ENCODE results near the gene CRYGN.

The CRYGN gene

DNA sequence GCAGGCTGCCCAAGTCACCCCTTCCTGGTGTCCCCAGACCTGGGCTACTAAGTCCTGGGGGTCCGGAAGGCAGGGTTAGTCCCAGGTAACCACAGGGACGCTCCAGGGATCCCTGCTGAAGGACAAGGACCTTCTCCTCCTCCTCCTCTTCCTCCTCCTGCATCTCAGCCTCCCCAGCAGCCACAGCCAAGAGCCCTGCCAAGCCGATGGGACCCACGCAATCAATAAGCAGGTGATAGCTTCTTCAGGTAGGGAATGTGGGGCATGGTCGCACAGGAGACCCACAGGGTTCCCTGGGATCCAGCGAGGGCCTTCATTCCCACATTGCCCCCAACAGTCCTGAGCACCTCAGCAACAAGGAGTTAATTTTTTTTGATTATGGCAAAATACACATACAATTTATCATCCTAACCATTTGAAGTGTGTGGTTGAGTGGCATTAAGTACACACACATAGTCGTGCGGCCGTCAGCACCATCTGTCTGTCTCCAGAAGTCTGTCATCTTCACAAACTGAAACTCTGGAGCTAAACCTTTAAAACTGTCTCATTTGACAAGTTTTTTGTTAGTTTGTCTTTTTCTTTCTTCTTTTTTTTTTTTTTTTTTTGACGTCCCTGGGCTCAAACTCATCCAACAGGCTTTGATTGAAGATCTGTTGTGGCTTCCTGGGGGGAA, 12.1 kb downstream of the CRYGN start:
- in situ Hi-C loops (cut with MboI; ENCODE audit: low sequenced_read_pairs) = no loop called here

DNA sequence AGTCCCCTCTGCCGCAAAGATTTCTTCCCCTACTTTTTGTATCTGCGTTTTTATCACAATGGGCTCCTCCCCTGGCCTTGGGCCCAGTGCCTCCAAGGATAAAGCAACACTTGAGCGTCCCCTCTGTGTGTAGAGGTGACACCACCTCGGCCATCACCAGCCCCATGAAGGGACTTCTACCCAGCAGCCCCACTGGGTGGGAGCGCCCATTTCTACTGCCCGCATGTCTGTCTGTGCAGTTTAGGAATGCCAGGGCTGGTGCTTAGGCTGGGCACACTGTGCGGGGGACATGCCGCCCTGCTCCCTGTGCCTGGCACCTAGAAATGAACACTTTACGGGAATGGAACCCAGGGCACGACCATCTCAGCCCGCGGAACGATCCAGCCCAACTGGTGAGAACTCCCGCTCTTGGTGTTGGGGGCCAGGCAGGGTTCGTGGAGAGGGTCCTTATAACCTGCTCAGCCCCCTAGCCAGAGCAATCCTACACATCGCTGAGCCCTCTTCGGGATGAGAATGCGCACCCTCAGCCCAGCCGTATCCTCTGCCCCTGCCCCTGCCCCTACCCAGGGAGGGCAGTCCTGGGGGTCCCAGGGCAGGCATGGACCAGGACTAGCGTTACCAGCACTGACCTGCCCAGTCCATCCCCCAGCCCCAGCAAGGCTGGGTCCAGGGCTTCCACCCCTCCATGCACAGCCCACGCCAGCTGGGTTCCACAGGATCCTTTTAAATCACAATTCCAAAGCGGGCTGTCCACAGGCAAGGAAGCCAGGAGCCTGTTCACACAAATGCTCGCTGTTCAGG, 12.8 kb downstream of the CRYGN start:
- in situ Hi-C loops (cut with MboI; ENCODE audit: low sequenced_read_pairs) = no loop called here

DNA sequence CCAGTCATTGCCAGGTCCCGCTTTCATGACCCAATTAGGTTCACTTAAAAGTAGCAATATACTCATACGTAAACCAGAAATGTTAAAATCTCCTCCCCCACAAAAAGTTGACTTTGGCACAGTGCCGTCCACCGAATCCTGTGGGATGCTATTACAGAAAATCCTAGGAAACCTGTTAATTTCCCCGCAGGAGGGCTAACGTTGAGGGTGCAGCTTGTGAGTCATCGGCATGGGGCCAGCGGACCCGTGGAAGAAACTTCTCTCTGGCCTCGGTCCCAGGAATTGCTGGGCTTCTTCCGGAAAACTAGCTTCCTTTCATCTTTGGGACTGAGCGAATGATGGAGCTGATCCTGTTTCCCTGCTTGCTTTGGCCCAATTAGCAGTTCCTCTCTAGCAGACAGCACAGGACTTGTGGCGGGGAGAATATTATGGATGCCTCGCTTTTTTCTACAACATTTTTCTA, 13.5 kb downstream of the CRYGN start:
- in situ Hi-C loops (cut with MboI; ENCODE audit: low sequenced_read_pairs) = no loop called here

DNA sequence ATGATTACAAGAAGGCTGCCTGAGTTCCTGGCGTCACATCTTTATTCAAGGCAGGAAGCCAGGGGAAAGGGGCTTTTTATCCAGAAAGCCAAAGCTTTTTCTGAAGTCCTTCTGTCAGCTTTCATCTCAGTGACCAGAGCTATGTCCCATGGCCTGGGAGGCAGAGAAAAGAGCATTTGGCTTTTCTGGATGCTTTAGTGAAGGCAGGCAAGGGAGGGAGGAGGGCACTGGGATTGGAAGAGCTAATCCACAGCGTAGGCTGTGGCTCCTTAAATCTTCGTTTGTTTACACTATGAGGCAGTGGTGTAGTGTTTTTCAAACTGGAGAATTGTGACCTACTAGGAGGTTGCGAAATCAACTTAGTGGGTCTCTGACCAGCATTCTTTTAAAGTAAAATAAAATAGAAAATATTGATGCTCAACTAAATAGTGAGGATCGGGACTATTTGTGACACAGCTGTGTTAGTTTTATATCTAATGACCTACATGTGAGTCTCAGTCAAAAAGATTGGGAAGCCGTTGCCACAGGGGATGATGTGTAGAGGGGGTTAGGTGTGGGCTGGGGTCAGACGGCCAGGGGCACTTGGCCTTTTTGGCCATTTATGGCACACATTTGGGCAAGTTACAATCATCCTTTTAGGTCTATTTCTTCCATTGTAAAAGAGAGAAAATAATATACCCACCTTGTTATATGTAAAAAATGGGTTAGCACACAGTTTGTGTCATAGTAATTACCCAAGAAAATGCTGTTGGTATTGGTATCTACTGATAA, 14.1 kb downstream of the CRYGN start:
- in situ Hi-C loops (cut with MboI; ENCODE audit: low sequenced_read_pairs) = no loop called here

DNA sequence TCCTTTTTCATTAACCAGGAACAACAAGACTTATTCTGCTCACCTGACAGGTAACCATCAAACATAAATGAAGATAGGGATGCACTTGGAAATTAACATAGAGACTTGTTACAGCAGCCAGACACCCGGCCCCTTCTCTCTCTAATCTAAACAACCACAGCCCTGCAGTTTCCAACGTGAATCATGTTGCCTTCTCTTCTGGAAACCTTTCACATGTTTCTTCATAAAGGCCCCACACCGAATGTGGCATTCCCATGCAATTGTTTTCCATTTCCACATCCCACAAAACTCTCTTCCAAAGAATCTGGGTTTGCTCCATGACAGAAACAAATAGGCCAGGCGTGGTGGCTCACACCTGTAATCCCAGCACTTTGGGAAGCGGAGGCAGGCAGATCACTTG, 15.1 kb downstream of the CRYGN start:
- in situ Hi-C loops (cut with MboI; ENCODE audit: low sequenced_read_pairs) = no loop called here

DNA sequence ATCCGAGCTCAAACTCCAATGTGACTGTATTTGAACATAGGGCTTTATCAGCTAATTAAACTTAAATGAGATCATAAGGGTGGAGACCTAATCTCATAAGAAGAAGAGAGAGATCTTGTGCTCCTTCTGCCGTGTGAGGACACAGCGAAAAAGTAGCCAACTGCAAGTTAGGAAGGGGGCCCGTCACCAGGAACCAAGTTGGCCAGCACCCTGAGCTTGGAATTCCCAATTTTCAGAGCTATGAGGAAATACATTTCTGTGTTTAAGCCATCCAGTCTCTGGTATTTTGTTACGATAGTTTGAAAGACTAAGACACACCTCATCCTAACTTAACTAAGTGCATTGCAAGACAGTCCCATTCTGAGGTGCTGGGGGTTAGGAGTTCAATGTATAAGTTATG, 16.0 kb downstream of the CRYGN start:
- in situ Hi-C loops (cut with MboI; ENCODE audit: low sequenced_read_pairs) = no loop called here

DNA sequence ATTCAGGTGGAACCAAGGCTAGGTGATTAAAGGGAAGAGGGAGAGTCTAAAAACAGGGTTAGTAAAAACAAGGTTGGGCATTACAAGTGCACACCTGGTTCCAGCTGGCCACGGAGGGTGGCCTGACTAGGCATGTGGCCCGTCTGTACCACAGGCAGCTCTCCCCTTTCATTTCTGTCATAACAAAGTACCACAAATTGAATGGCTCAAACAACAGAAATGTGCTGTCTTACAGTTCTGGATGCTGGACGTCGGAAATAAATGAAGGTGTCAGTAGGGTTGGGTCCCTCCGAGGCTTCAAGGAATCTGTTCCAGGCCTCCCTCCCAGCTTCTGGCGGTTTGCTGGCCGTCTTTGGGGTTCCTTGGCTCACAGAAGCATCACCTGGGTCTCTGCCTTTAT, 16.7 kb downstream of the CRYGN start:
- in situ Hi-C loops (cut with MboI; ENCODE audit: low sequenced_read_pairs) = no loop called here

DNA sequence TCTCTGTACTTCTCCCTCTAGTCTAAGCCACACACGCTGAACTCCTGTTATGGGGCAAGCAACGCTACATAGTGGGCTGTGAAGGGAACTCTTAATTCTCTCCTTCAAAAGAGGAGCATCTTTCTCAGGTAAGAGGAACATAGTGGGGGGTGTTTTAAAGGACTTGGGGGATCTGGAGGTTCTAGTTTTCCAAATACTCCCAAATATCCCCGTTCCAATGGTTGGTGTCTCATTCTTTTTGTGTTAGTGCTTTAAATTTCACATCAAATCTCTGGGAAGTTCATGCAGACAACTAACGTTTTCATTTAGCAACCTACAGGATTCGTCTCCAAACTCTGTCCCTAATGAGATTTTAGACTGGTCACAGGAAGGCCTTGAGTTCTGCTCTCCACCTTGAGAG, 17.7 kb downstream of the CRYGN start:
- in situ Hi-C loops (cut with MboI; ENCODE audit: low sequenced_read_pairs) = no loop called here

DNA sequence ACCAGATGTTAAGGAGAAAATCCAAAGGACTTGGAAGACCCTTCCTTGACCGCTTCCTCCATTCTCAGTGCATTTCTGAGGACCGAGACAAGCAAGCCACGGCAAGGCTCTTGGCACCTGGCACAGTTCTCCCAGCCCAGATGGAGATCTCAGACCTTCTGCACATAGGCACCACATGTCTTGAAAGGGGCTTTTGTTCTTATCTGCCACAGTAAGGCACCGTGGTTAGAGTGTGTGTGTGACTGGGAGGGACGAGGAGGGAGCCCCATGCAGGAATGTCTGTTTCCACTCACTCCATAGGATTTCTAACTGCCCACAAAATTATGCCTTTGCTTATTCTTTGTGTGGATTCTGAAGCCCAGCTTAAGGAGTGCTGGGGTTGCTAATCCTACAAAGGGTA, 19.8 kb downstream of the CRYGN start:
- in situ Hi-C loops (cut with MboI; ENCODE audit: low sequenced_read_pairs) = no loop called here

DNA sequence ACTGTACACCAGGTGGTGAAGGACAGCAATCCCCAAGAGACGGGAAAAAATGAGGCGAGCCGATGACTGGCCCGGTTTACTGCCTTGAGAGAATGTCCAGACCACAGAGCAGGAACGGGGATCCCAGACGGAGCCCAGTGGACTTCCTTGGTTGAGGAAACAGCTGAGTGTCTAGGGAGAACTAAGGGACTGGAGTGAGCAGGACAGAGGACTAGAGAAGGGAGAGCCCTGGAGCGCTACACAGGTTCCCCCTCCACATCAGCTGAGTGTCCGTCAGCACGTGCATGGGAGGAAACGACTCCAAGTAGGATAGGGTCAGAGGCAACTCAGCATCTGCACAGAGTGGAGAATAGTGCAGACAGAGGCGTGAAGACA, 23.0 kb downstream of the CRYGN start:
- in situ Hi-C loops (cut with MboI; ENCODE audit: low sequenced_read_pairs) = no loop called here

DNA sequence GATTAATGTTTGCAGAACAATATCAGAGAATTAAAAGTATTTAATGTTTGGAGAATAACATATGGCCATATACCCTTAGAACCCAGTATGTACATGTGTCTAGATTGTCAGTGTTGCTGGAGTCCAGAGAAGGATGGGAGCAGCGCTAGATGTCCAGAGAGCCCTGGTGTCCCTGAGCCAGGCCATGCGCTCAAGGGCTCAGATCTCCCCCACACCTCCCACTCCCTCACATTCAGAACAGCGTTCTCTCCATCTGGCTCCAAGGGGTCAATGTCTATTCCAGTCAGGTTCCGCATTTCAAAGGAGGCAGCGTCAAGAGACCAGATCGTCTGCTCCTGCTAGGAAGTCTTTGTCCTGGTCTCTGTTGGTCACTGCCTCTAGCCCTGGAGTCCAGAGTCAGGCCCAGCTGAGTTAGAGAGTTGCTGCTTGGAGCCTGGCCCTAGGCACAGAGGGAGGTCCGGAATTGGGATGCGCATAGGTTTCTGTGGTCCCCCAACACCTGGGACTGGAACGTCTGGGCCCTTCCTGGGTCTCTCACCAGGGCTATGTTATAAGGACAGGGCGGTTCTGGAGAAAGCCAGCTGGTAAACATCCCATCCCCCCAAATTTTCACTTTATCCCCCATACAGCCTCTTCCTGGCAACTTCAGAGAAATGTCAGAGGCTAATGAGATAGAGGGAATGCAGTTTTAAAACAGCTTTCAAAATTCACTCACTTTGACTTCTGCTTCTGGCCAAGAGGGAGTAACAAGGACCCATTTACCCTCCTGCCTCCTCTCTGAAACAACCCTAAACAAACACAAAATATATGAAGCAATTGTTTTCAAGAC, 23.6 kb downstream of the CRYGN start:
- in situ Hi-C loops (cut with MboI; ENCODE audit: low sequenced_read_pairs) = no loop called here

DNA sequence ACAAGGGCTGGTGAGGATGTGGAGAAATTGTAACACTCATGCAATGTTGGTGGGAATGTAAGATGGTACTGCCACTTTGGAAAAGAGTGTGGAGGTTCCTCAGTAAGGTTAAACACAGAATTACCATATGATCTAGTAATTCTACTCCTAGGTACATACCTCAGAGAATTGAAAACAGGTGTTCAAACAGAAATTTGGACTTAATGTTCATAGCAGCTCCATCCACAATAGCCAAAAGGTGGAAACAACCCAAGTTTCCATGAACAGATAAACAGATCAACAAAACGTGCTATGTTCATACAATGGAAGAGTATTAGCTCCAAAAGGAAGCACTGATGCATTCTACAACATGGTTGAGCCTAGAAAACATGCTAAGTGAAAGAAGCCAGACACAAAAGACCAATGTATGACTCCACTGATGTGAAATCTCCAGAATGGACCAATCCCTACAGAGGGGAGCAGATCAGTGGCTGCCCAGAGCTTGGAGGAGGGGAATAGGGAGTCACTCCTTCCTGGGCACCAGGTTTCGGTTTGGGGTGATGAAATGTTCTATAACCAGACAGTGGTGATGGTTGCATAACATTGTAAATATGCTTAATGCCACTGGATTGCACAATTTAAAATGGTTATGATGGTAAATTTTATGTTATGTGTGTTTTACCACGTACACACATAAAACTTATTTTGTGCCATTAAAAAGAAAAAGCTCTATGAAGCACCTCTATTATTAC, 24.4 kb downstream of the CRYGN start:
- in situ Hi-C loops (cut with MboI; ENCODE audit: low sequenced_read_pairs) = no loop called here

DNA sequence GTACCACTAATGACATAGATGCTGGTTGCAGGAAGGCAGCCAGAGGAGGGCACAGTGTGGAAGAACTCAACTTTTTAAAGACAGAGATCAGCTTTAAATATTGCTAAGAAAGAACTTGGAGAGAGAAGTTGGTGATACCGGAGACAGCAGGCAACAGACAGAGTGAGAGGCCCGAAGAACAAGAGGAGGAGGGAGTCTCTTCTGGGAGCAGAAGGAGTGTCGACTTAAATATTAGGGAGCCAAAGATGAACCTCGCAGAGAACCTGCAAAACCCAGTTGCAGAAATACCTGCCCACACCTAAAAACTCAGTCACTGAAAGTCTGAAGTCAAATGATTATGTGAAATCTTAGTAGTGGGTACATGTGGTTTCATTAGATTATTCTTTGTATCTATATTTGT, 26.7 kb downstream of the CRYGN start:
- in situ Hi-C loops (cut with MboI; ENCODE audit: low sequenced_read_pairs) = no loop called here

DNA sequence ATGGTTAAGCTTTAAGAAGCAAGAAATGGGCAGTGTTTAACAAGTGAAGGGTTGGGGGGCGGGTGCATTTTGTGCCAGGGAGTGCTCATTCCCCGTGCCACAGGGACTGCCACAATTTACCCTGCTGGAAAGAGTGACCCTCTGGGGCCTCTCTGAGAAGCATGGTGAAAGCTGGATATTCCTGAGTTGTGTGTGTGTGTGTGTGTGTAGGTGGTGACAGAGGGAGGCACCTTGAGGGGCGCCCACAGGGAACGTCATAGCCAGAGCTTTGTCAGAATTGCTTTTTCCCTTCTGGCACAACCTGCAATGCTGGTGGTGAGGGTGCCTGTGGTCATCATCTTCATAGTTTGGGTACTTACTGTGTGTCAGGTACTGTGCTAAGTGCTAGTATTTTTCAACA, 27.6 kb downstream of the CRYGN start:
- in situ Hi-C loops (cut with MboI; ENCODE audit: low sequenced_read_pairs) = no loop called here

DNA sequence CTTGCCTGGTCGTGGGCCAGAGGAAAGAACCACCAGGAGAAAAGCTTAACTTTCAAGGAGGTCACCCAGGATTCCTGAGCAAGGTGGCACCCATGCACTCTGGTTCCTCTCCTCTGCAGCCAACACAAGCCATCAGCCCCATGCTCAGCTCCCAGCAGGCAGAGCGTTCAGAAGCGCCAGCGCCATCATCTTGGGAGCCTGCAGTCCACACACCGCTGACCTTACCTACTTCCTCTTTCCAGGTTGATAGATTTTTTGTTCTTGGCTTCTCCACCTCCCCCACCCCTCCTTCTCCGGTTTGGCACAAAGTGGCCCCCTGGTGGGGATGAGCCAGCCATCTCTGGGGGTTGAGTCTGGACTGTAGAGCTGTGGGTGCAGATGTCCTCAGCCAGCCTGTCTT, 28.4 kb downstream of the CRYGN start:
- in situ Hi-C loops (cut with MboI; ENCODE audit: low sequenced_read_pairs) = no loop called here

DNA sequence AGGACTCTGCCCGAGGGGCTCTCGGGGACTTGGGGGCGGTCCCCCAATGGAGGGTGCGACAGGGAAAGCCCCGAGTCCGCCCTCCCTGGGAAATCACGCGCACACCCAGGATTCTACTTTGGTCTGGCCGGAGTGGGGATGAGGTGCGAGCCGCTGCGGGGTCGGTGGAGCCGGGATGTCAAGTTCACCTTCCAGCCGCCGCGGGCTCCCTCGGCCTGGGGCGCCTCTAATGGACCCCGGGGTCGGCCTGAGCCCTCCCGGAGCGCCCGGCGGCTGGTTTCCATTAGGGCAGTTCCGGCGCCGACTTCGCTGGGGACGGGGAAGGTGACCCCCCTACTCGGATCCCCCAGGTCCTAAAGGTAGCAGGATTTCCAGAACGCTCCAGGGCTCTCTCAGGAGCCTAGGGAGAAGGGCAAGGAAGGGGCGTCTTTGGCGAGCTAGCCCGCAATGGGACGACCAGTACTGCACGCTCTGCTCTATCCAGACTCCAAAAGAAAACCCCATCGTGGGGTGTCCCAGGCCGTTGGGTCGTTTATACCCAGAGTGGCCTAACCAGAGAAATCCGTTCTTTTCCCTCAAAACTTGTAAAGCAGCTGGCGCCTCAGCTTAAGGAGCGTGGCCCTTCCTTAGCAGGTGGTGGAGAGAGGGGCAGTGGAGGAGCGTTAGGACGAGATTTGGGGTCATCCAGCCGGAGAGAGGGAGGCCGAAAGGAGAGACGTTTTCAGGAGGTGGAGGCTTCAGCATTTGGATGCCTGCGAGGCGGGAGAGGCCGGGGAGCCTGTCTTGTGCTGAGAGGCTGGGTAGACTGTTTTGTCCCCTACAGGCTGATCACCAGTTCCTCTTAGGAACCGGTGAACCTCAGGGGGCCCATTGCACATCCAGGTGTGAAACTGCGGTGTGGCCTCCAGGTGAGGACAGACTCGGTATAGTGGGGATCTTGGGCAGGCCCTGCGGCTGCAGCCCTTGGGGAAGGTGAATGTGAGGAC, 29.2 kb downstream of the CRYGN start:
- in situ Hi-C loops (cut with MboI; ENCODE audit: low sequenced_read_pairs) = no loop called here

DNA sequence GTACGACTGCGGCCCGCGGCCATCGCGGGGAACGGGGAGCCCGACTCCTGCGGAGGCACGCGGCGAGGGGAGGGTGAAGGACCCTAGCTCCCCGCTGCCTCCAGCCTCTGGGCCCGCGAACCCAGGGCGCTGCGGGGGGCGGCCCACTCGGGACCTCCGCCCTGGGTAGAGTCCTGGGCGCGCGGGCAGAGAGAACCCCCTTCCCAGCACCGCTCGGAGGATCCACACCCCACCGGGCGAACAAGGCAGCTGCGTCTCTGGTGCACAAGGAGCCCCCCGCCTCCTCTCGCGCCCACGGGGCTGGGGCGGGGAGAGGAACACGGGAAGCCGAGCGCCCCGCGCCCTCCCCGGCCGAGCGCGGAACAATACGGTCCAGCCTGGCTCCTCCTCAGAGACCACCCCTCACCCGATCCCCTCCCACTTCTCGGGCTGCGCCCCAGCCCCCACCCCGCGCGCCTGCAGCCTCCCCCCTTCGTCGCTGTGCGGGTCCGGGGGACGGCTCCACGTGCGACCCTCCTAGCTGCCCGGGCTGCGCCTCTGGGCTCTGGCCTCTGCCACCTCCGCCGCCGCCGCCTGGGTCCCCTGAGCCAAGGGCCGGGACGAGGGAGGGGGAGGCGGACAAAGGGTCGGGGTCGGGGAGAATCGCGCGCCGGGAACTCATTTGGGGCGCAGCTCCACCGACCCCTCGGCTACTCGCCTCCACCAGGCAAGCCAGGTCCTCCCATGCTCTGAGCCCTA, 30.1 kb downstream of the CRYGN start, which contains the start of gene WDR86:
Gene WDR86 (minus strand): TSS at position 372 of the 738 bp plus-strand sequence. CDS start 449 bp downstream, outside the sequence.
- in situ Hi-C loops (cut with MboI; ENCODE audit: low sequenced_read_pairs) = no loop called here

Measured in hTERT RPE-1 (cell line).